Osteoblast (primary cell): ENCODE results near the gene SPEN. TPM values are rescaled to one million over a fixed set of nuclear protein-coding genes. Genes with fewer than 3 reads are reported as not detected.

ENCODE experiments used
- DNase-seq: peaks from one replicate; pipeline ENCODE4 v3.0.0; 2011; ENCODE audit warnings: low spot score, mixed read lengths; ENCODE audit not compliant: insufficient read length; ENCODE audit errors: missing footprints
- H2AFZ ChIP-seq: 2 replicates; pipeline ENCODE4 v1.6.0; 2011; ENCODE audit warnings: mild to moderate bottlenecking, low read length
- H3K27ac ChIP-seq: 2 replicates; pipeline ENCODE4 v1.5.1; 2011; ENCODE audit warnings: mild to moderate bottlenecking, low read depth, low read length, moderate library complexity
- H3K27me3 ChIP-seq: 2 replicates; pipeline ENCODE4 v1.6.0; 2012; ENCODE audit warnings: mild to moderate bottlenecking, control low read depth, inconsistent platforms, low read length, moderate library complexity; ENCODE audit not compliant: insufficient read depth
- H3K36me3 ChIP-seq: 2 replicates; pipeline ENCODE4 v1.5.1; 2011; ENCODE audit warnings: mild to moderate bottlenecking, low read length, control low read depth, moderate library complexity; ENCODE audit not compliant: insufficient read depth
- H3K4me1 ChIP-seq: 2 replicates; pipeline ENCODE4 v1.5.1; 2011; ENCODE audit warnings: mild to moderate bottlenecking, low read length, control low read depth, moderate library complexity; ENCODE audit not compliant: insufficient read depth
- H3K4me2 ChIP-seq: 2 replicates; pipeline ENCODE4 v1.6.0; 2011; ENCODE audit warnings: mild to moderate bottlenecking, low read length; ENCODE audit not compliant: insufficient read depth
- H3K4me3 ChIP-seq: fragments of 200-600 bp; sonication (generic); 3 replicates; pipeline ENCODE4 v1.5.1; 2012; ENCODE audit warnings: mild to moderate bottlenecking, low read length, inconsistent platforms; ENCODE audit not compliant: insufficient read depth
- H3K79me2 ChIP-seq: 2 replicates; pipeline ENCODE4 v1.6.0; 2012; ENCODE audit warnings: mild to moderate bottlenecking, low read length, control low read depth, inconsistent platforms; ENCODE audit not compliant: insufficient read depth
- H3K9me3 ChIP-seq: 2 replicates; pipeline ENCODE4 v1.5.1; 2011; ENCODE audit warnings: low read depth, low read length, control low read depth
- H4K20me1 ChIP-seq: 2 replicates; pipeline ENCODE4 v1.6.0; 2012; ENCODE audit warnings: mild to moderate bottlenecking, low read length, control low read depth; ENCODE audit not compliant: insufficient read depth
- CTCF ChIP-seq: IDR thresholded peaks from 2 replicates; pipeline ENCODE4 v1.5.1; 2011; ENCODE audit warnings: mild to moderate bottlenecking, low read depth, low read length, moderate library complexity; ENCODE audit errors: extremely low read depth
- total RNA-seq: library from RNA; depleted of rRNA; stranded (reverse); fragments of >200 nt; gene quantifications from 2 replicates; pipeline ENCODE4 v1.2.3, GENCODE V29; 2012

SPEN gene
- 21.0 and 24.8 TPM in 2 replicates for total RNA-seq

GRCh38 chr1:15847100-15847892, at the start of gene SPEN:
SPEN (plus strand) TSS chr1:15847707; CDS start chr1:15848068, 361 bp downstream.
- Histone ChIP-seq H4K20me1 (peaks cover 8% of the 10 kb centered on the region), H3K4me1 (peaks cover 27% of the 10 kb centered on the region), H3K79me2 (peaks cover 52% of the 10 kb centered on the region), H3K36me3 (no peaks in the 10 kb centered on the region), H3K27ac (peak within 1 kb of the TSS; percentile 94), H2AFZ (peak within 1 kb of the TSS; percentile 88), H3K4me3 (peak within 1 kb of the TSS; percentile 76), H3K27me3 (no peaks in the 10 kb centered on the region), H3K9me3 (no peaks in the 10 kb centered on the region), H3K4me2 (peak within 1 kb of the TSS; percentile 100)
- DNase-seq = peak; percentile 98
- TF ChIP-seq CTCF = peak; percentile 5

- H3K79me2 ChIP-seq = no peaks in the 10 kb centered on the region
- peaks cover 73% of the 10 kb centered on the region for H3K4me1 ChIP-seq
- H3K27me3 ChIP-seq = no peaks in the 10 kb centered on the region
- H4K20me1 ChIP-seq = no peaks in the 10 kb centered on the region
- DNase-seq = peak; percentile 93
- H3K4me3 ChIP-seq = no peak overlapping the region
- no peaks in the 10 kb centered on the region for H3K9me3 ChIP-seq
- peak overlapping the region; percentile 62 for H3K4me2 ChIP-seq
- H3K36me3 ChIP-seq = no peaks in the 10 kb centered on the region
- no peak overlapping the region for H2AFZ ChIP-seq
- no peak for TF ChIP-seq CTCF
- H3K27ac ChIP-seq = peak overlapping the region; percentile 93
These were observed 48.3 kb upstream of the SPEN start for GRCh38 chr1:15799004-15799867.

- H3K27ac ChIP-seq = peak overlapping the region; percentile 93
- no peak overlapping the region for H2AFZ ChIP-seq
- no peak for DNase-seq
- no peaks in the 10 kb centered on the region for H3K27me3 ChIP-seq
- no peaks in the 10 kb centered on the region for H3K79me2 ChIP-seq
- no peaks in the 10 kb centered on the region for H3K36me3 ChIP-seq
- H3K4me1 ChIP-seq = peaks cover 64% of the 10 kb centered on the region
- H4K20me1 ChIP-seq = no peaks in the 10 kb centered on the region
- H3K9me3 ChIP-seq = no peaks in the 10 kb centered on the region
- H3K4me2 ChIP-seq = peak overlapping the region; percentile 62
- peak overlapping the region; percentile 24 for H3K4me3 ChIP-seq
- TF ChIP-seq CTCF = no peak
These were observed 47.3 kb upstream of the SPEN start for GRCh38 chr1:15799928-15800835.
